ENCODE results near the gene ADM5.

The ADM5 gene

DNA sequence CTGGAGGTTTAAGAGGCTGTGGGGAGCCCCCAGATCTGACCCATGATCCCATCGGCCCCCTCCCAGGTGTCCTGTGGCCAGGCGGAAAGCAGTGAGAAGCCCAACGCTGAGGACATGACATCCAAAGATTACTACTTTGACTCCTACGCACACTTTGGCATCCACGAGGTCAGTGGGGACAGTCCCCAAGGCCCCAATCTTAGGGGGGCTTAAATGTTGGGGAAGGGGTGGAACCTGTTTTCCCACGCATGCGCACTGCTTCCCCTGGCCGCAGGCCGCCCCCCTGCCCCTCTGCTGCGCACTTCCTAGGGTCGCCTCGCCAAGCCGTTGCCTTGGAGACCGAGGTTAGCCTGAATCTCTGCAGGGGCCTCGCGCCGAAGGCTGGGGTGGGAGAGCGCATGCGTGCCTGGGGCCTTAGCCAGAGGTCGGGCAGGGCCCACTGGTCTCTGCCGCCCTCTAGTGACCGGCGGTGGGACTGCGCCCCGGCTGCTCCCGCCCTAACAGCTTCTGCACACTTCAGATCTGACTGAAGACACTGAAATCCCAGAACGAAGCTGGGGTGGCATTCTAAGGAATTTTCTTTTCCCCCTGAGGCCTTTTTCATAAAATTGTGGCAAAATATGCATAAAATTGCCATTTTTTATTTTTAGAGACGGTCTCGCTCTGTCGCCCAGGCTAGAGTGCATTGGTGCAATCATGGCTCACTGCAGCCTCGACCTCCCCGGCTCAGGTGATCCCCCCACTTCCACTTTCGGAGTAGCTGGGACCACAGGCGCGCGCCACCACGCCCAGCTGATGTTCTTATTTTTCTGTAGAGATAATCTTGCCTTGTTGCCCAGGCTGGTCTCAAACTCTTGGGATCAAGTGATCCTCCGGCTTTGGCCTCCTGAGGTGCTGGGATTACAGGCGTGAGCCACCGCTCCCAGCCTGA is 8.7 kb upstream of the ADM5 start:
- DNase-seq = peak; percentile 87

DNA sequence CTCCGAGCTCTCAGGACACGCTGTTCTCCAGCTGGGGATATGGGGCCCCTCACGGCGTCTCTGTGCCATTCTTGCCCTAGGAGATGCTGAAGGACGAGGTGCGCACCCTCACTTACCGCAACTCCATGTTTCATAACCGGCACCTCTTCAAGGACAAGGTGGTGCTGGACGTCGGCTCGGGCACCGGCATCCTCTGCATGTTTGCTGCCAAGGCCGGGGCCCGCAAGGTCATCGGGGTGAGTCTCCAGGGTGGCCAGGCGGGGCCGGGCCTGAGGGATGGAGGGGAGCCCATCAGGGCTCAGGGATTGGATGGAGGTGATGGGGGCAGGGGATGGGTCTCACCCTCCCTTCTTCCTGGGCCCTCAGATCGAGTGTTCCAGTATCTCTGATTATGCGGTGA is 7.6 kb upstream of the ADM5 start:
- DNase-seq = no peak

DNA sequence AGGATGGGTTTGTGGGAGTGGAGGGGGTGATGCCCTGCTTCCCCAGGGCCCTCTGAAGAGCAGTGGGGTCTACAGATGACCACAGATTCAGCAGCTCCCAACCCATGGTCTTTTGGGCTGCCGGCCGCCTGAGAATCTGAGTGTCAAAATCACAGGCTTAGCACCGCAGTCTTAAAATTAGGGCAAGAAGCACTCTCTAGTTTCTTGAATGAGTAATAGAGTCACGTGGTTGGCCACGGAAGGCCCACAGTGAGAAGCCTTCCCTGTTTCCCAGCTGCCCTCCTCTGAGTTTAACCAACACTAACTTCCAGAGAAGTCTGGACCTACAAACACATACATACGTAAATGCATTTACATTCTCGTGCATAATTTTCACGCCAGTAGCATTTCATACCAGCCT is 7.1 kb upstream of the ADM5 start:
- DNase-seq = no peak

DNA sequence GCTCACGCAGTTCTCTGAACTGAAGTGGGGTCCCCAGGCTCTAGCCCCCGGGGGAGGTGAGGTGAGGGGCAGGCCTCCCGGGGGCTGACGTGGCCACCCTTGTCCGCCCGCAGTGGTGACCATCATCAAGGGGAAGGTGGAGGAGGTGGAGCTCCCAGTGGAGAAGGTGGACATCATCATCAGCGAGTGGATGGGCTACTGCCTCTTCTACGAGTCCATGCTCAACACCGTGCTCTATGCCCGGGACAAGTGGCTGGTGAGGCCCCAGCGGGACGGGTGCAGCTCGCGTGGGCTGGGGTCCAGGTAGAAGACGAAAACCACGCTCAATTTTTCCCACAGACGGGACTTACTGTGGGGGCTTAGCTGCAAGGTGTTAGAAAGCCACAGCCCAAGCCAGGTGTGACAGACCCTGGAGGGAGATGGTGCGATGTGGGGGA is 5.6 kb upstream of the ADM5 start:
- no peak for DNase-seq

DNA sequence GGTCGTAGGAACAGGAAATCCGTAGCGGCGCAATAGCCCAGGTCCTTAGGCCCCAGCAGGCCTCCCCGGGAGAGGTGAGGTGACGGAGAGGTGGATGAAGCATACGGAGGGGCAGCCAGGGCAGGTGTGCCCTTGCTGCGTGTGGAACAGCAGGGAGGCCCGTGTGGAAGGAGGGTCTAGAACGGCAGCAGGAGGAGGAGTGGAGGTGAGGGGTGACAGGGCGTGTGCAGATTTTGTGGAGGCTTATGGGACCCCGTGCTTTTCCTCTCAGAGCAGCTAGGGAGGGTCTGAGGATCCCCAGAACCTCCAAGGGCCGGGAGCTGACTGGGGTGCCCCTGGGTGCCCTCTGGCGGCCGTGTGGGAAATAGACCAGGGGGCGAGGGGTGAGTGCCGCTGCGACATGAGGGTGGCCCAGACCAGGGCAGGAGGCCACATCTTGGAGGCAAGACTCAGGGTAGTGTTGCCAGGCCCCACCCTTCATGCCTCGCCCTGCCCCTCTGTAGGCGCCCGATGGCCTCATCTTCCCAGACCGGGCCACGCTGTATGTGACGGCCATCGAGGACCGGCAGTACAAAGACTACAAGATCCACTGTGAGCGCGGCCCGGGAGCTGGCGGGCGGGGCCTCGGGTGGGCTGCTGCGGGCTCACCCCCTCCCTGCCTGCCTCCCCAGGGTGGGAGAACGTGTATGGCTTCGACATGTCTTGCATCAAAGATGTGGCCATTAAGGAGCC is 5.0 kb upstream of the ADM5 start:
- no peak for DNase-seq

DNA sequence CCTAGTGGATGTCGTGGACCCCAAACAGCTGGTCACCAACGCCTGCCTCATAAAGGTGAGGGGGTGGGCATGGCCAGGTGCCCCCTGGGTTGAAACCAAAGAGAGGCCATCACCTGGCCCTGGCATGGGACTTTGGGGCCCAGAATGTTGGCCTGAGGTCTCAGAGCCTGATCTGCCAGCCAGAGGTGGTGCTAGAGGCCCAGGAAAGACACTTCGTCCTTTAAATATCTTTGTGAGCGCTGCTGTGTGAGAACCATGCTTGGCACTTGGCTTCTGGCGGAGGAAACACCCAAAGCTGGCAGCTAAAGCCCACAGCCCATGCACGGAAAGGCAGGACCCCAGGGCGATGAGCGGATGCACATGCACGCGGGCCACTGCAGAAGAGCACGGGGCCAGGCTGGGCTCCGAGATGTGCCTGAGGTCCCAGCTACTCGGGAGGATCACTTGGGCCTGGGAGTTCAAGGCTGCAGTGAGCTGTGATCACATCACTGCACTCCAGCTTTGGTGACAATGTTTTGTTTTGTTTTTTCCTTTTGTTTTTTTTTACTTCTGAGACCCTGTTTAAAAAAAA is 4.3 kb upstream of the ADM5 start:
- no peak for DNase-seq

DNA sequence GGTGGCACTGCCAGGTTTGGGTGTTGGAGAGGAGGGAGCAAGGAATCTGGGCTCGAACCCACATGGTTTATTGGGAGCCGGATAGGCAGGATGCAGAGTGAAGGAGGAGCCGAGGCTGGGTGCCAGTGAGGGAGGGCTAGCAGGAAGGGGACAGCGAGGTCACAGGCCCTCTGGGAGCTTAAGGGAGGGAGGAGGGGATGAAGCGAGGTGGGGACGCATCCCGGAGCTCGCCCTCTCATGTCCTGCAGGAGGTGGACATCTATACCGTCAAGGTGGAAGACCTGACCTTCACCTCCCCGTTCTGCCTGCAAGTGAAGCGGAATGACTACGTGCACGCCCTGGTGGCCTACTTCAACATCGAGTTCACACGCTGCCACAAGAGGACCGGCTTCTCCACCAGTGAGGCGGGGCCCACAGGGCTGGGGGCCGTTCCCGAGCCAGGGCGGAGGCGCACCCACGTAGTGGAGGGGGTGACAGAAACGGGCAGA is 3.5 kb upstream of the ADM5 start:
- no peak for DNase-seq

DNA sequence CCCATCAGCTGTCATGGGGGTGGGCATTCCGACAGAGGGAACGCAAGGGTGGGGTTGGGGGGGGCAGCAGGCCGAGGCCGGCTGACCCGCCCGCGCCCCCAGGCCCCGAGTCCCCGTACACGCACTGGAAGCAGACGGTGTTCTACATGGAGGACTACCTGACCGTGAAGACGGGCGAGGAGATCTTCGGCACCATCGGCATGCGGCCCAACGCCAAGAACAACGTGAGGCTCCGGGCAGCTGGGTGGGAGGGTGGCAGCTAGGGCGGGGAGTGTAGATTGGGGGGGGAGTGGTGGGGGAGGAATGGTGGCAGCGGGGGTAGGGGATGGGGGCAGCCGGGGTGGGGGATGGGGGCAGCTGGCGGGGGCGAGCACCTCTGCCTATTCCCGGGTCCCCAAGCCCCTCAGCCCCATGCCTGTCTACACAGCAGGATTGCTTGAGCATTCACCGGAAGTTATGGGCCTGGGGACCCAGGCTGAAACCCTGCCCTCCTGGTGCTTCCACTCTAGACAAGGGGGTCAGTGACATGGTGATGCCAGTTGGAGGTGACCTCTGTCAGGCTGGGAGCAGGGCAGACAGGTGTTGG is 2.8 kb upstream of the ADM5 start:
- no peak for DNase-seq

DNA sequence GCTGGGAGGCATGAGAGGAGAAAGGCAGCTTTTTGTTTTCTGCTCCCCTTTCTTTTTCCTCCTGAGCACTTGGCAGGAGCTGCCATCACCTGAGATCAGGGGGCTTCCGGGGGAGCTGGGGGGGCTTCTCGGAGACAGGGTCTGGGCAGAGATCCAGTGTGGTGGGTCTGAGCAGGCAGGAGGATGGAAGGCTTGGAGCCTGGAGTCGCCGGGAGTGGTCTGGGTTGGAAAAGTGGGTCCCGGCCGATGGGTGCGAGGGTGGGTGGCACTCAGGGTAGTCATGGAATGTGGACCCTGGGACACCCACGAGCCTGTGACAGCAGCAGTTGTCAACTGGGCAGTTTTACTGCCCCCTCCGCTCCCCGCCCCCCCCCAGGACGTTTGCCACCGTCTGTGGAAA is 2.2 kb upstream of the ADM5 start:
- DNase-seq = no peak

DNA sequence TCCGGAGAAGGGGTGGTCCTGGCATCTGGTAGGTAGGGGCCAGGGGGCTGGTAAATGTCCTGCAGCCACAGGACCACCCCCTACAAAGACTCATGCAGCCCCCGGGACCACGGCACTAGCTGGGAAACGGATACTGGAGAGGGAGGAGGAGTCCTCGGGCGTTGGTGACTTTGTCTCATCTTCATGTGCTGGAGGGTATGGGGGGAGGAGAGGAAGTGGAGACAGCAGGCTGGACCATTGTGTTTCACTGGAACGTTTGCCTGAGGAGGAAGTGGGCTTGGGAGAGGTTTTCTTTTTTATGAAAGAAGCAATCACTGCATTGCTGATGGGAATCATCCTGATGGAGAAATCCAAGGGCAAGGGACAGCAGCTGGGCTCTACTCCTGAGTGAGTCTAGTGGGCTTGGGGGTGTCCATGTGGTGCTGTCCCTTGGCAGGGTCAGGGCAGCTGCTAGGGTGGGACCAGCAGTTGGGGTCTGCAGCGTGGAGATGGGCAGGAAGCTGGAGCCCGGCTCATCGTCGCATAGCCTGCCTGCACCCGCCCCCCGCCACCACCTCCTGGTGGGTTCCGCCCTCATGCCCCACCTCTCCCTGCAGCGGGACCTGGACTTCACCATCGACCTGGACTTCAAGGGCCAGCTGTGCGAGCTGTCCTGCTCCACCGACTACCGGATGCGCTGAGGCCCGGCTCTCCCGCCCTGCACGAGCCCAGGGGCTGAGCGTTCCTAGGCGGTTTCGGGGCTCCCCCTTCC is 1.7 kb upstream of the ADM5 start:
- no peak for DNase-seq

DNA sequence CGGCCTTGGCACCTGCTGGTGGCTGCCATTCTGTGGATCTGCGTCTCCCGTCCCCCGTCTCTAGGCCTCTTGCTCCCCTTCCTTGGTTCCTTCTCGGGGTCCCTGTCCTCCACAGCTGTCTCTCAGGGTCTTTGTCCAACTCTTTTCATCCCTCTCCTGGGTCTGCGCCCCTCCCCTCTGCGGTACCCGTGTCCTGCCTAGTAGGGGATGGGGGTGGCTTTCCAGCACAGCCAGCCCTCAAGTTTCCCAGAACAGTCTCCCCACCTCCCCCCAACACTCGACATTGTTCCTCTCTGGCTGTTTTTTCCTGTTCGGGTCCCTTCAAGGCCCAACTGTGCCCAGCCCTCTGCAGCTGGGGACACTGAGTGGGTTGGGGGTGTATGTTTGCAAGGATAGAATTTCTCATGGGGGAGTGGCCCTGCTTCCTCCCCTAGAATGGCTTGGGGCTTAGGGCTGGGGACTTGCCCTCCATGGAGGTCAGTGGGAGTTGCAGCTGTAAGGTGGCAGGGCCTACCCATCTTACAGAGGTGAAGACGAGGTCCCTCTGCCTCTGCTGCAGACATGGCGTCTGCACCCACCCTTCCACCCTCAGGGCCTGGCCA is 762 bp upstream of the ADM5 start:
- no peak for DNase-seq

DNA sequence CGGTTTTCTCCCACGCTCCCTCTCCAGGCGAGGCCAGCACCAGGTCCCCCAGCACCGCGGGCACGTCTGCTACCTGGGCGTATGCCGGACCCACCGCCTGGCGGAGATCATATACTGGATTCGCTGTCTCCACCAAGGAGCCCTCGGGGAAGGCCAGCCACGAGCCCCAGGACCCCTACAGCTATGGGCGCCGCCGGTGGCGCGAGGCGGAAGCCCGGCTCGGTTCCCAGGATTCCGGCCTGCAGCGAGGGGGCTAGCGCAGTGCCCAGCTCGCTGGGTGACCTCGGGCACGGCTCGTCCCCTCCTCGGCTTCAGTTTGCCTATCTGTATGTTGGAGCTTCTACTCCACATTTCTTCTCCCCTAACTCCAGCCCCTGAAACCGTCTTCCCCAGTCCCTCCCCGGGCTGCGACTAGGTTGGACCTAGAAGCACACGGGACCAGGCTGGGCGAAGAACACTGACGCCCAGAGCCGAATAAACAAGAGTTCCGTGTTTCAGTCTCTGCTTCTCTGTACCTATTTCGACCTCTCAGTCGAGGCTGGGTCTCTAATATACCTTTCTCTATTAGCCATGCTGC is 773 bp downstream of the ADM5 start:
- no peak for DNase-seq

DNA sequence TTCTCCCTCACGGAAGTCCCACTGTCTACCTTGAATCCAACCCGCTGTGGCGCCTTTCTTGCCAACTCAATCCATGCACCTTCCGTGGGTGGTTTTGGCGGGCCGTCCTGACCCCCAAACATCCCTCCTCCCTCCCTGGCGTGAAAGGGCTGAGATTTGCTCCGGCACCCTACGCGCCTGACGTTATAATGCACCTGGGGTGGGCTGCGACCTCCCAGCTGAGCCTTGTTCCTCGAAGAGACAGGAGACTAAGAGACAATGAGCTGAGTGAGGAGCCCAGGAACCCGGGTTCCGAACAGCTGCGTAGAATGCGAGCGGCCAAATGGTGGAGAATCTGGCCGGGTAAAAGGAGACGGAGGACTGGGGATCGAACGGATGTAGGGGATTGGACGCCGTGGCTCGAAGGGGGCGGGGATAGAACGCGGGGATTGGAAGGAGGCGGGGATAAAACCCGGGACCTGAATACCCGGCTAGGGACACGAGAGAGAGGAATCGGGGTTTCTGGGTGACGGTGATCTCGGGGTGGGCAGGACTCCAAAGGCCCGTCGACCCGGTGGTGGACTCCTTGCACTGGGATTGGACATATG is 1.4 kb downstream of the ADM5 start, which contains the start of gene CPT1C:
Gene CPT1C, plus strand, starts transcription at position 461 of the 587 bp plus-strand sequence. CDS start 1,137 bp downstream, outside the sequence.
- DNase-seq = no peak

DNA sequence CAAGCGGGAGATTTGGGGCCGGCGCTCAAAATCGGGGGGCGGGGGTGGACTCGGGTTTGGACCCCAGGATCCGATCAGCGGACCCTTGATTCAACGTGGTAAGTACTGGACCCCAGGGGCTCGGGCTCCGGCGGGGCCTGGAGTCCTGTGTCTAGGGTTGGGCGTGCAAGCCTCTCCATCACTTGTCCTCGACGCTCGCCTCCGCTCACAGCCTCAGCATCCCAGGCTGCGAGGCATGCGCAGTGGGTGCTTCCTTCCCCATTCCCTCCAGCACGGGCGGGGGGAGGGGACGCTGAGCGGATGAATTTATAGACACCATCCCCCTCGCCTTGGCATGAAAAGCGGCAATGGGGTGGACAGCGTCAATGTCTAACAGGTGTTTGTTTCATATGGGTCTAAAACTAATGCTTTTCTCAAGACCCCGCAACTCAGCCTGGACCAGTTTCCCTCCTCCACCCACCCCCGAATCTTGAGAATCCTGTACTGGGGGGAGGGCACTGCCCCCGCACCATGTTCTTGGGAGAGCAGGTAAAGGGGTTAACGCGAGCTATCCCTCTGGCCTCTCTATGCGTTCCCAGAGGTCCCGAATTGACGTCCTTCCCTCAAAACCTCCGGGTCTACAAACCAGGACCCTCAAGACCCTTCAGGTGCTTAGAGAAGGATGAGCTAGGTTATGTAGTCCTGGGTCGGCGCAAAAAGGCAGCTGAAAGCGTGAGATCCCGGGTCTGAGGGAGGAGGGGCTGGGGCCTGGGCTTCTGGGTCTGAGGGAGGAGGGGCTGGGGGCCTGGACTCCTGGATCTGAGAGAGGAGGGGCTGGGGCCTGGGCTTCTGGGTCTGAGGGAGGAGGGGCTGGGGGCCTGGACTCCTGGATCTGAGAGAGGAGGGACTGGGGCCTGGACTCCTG is 2.1 kb downstream of the ADM5 start:
- DNase-seq = no peak

DNA sequence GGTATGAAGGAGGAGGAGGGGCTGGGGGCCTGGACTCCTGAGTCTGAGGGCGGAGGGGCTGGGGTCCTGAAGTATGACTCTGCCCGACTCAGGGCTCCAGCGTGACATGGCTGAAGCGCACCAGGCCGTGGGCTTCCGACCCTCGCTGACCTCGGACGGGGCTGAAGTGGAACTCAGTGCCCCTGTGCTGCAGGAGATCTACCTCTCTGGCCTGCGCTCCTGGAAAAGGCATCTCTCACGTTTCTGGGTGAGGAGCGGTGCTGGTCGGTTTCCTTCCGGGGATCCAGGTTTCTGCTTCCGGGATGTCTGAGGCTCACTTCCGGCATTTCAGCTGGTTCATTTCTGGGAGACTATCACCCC is 2.7 kb downstream of the ADM5 start:
- DNase-seq = no peak

DNA sequence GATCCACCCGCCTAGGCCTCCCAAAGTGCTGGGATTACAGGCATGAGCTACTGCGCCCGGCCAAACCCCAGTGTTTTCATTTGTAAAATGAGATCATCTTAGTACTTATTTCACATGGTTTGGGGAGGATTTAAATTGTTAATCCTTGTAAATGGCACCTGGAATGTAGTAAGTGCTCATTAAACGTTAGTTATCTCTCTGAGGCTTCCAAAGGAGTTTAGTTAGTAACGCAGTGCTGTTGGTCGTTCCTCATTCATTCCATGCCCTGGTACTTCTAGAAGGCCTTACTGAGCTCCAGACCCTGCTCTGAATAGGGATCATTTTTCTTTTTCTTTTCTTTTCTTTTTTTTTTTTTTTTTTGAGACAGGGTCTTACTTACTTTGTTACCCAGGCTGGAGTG is 6.7 kb downstream of the ADM5 start:
- DNase-seq = no peak

DNA sequence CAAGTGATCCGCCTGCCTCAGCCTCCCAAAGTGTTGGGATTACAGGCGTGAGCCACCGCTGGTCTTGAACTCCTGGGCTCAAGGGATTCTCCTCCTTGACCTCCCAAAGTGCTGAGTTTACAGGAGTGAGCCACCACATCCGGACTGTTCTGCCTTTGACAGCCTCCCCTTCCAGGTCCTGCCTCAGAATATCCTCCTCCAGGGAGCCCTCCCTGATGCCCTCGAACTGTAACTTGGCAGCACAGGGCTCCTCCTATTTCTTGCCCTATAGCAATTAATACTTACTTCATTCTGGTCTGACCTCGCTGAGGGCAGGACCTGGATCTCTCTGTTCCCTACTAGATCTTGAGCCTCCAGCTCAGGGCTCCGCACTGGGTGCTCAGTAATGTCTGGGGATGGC is 7.5 kb downstream of the ADM5 start:
- no peak for DNase-seq

DNA sequence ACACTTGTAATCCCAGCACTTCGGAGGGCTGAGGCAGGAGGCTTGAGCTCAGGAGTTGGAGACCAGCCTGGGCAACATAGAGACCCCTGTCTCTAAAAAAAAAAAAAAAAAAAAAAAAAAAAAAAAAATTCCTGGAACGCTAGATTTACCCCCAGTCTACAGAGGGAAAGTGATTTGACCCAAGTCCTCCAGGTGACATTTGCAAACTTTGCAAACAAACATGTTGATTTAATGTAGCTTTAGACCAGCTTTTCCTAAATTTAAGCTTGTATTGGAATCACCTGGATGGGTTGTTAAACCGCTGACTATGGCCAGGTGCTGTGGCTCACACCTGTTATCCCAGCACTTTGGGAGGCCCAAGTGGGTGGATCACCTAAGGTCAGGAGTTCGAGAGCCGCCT is 10.0 kb downstream of the ADM5 start:
- DNase-seq = no peak

DNA sequence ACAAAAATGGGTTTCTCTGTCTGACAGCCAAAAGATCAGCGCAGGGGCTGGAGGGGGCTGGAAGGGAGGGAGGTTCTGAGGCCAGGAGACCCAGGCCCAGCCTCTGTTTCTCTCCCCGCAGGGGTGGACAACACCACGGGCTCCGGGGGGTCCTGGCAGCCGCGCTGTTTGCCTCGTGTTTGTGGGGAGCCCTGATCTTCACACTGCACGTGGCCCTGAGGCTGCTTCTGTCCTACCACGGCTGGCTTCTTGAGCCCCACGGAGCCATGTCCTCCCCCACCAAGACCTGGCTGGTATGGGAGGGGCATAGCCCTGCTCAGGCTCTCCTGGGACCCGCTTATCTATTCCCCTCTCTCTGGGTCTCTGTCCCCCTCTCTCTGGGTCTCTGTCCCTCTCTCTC is 11.2 kb downstream of the ADM5 start:
- no peak for DNase-seq

DNA sequence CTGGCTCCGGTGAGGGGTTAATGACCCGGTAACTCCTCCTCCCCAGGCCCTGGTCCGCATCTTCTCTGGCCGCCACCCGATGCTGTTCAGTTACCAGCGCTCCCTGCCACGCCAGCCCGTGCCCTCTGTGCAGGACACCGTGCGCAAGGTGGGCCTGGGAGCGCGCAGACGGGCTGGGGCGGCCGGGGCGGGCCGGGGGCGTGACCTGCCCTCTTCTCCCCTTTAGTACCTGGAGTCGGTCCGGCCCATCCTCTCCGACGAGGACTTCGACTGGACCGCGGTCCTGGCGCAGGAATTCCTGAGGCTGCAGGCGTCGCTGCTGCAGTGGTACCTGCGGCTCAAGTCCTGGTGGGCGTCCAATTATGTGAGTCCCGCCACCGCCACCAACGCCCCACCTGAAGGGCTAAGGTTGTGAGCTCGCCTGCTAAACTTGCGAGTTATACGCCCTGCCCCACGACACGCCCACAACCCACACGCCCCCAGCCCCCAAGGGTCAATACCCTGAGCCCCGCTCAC is 11.9 kb downstream of the ADM5 start:
- no peak for DNase-seq
